HEK293 (cell line): ENCODE data around the gene TPMT.

ENCODE experiments used
- CTCF ChIA-PET: fragments of 350-600 bp; formaldehyde crosslinking; extraction: SDS; loops from one replicate; lab custom pipeline; 2021; ENCODE audit warnings: antibody characterized with exemption; lab: Yijun Ruan, JAX
- POLR2A ChIA-PET: fragments of 300-600 bp; formaldehyde crosslinking; extraction: SDS; loops from one replicate; lab custom pipeline; 2020; ENCODE audit warnings: antibody characterized with exemption, inconsistent platforms; lab: Yijun Ruan, JAX
- H3K27ac ChIP-seq: fragments of 200-500 bp; sonication (Bioruptor generic); 2 replicates; pipeline ENCODE4 v1.5.1; 2014; ENCODE audit warnings: low read depth, low read length, control low read depth, inconsistent platforms; ENCODE audit errors: extremely low read depth
- H3K36me3 ChIP-seq, 2 experiments: fragments of 200-500 bp in 1 of 2; sonication (Bioruptor generic) in 1 of 2; 1 replicate in 1 of 2; 2 replicates in 1 of 2; pipeline ENCODE4 v1.5.1; 2014 to 2017; ENCODE audit warnings: inconsistent platforms in 2 of 2, low read length in 2 of 2; ENCODE audit not compliant: control insufficient read depth in 2 of 2, insufficient read depth in 1 of 2
- H3K4me1 ChIP-seq: fragments of 200-500 bp; sonication (Bioruptor generic); 2 replicates; pipeline ENCODE4 v1.5.1; 2014; ENCODE audit warnings: mild to moderate bottlenecking, low read length, inconsistent platforms; ENCODE audit not compliant: control insufficient read depth, insufficient read depth
- H3K4me3 ChIP-seq: 2 replicates; pipeline ENCODE4 v1.5.1; 2011; ENCODE audit warnings: low read depth, mild to moderate bottlenecking, control low read depth, low read length, moderate library complexity
- H3K9me3 ChIP-seq: fragments of 200-500 bp; sonication (Bioruptor generic); 2 replicates; pipeline ENCODE4 v1.5.1; 2014; ENCODE audit warnings: low read depth, low read length, inconsistent platforms; ENCODE audit not compliant: control insufficient read depth, insufficient read depth
- GLIS2 ChIP-seq: fragments of 450-650 bp; formaldehyde crosslinking; IDR thresholded peaks from 2 replicates; pipeline ENCODE4 v1.5.1; 2016; ENCODE audit warnings: missing biosample characterization, missing genetic modification characterization
- HIC1 ChIP-seq: fragments of 450-650 bp; formaldehyde crosslinking; IDR thresholded peaks from 2 replicates; pipeline ENCODE4 v1.5.1; 2016; ENCODE audit warnings: missing biosample characterization, missing genetic modification characterization
- KLF1 ChIP-seq: fragments of 450-650 bp; formaldehyde crosslinking; IDR thresholded peaks from 2 replicates; pipeline ENCODE4 v1.5.1; 2016; ENCODE audit warnings: missing biosample characterization, missing genetic modification characterization
- REPIN1 ChIP-seq: fragments of 450-650 bp; formaldehyde crosslinking; IDR thresholded peaks from 2 replicates; pipeline ENCODE4 v1.5.1; 2017; ENCODE audit warnings: missing biosample characterization, missing genetic modification characterization, low read depth
- ZBTB10 ChIP-seq: fragments of 450-650 bp; formaldehyde crosslinking; IDR thresholded peaks from 2 replicates; pipeline ENCODE4 v1.5.1; 2016; ENCODE audit warnings: missing biosample characterization, missing genetic modification characterization
- ZBTB21 ChIP-seq: fragments of 450-650 bp; formaldehyde crosslinking; IDR thresholded peaks from 2 replicates; pipeline ENCODE4 v1.5.1; 2017; ENCODE audit warnings: missing biosample characterization, missing genetic modification characterization
- ZBTB48 ChIP-seq: fragments of 450-650 bp; formaldehyde crosslinking; IDR thresholded peaks from 2 replicates; pipeline ENCODE4 v1.5.1; 2016; ENCODE audit warnings: missing biosample characterization, missing genetic modification characterization
- ZFHX2 ChIP-seq: fragments of 450-650 bp; formaldehyde crosslinking; conservative IDR thresholded peaks from 2 replicates; pipeline ENCODE4 v1.5.1; 2016; ENCODE audit warnings: missing biosample characterization, missing genetic modification characterization
- ZNF132 ChIP-seq: fragments of 450-650 bp; formaldehyde crosslinking; IDR thresholded peaks from 2 replicates; pipeline ENCODE4 v1.5.1; 2017; ENCODE audit warnings: missing biosample characterization, missing genetic modification characterization, borderline replicate concordance
- ZNF2 ChIP-seq: fragments of 450-650 bp; formaldehyde crosslinking; IDR thresholded peaks from 2 replicates; pipeline ENCODE4 v1.5.1; 2016; ENCODE audit warnings: missing biosample characterization, missing genetic modification characterization
- ZNF202 ChIP-seq: fragments of 450-650 bp; formaldehyde crosslinking; IDR thresholded peaks from 2 replicates; pipeline ENCODE4 v1.5.1; 2016; ENCODE audit warnings: missing biosample characterization, missing genetic modification characterization, borderline replicate concordance
- ZNF211 ChIP-seq: fragments of 450-650 bp; formaldehyde crosslinking; IDR thresholded peaks from 2 replicates; pipeline ENCODE4 v1.5.1; 2016; ENCODE audit warnings: low read depth, missing biosample characterization, missing genetic modification characterization
- ZNF280C ChIP-seq: fragments of 450-650 bp; formaldehyde crosslinking; IDR thresholded peaks from 2 replicates; pipeline ENCODE4 v1.5.1; 2016; ENCODE audit warnings: missing biosample characterization, missing genetic modification characterization
- ZNF311 ChIP-seq: fragments of 450-650 bp; formaldehyde crosslinking; IDR thresholded peaks from 2 replicates; pipeline ENCODE4 v1.5.1; 2017; ENCODE audit warnings: missing biosample characterization, missing genetic modification characterization, borderline replicate concordance
- ZNF423 ChIP-seq: fragments of 450-650 bp; formaldehyde crosslinking; IDR thresholded peaks from 2 replicates; pipeline ENCODE4 v1.5.1; 2016; ENCODE audit warnings: missing biosample characterization, missing genetic modification characterization
- ZNF426 ChIP-seq: fragments of 450-650 bp; formaldehyde crosslinking; IDR thresholded peaks from 2 replicates; pipeline ENCODE4 v1.5.1; 2017; ENCODE audit warnings: missing biosample characterization, missing genetic modification characterization, mild to moderate bottlenecking, inconsistent platforms, moderate library complexity
- ZNF501 ChIP-seq: fragments of 450-650 bp; formaldehyde crosslinking; IDR thresholded peaks from 2 replicates; pipeline ENCODE4 v1.5.1; 2016; ENCODE audit warnings: missing biosample characterization, missing genetic modification characterization
- ZNF530 ChIP-seq: fragments of 450-650 bp; formaldehyde crosslinking; IDR thresholded peaks from 2 replicates; pipeline ENCODE4 v1.5.1; 2016; ENCODE audit warnings: low read depth, missing biosample characterization, missing genetic modification characterization
- ZNF558 ChIP-seq: fragments of 450-650 bp; formaldehyde crosslinking; IDR thresholded peaks from 2 replicates; pipeline ENCODE4 v1.5.1; 2016; ENCODE audit warnings: missing biosample characterization, missing genetic modification characterization
- ZNF561 ChIP-seq: fragments of 450-650 bp; IDR thresholded peaks from 2 replicates; pipeline ENCODE4 v1.5.1; 2018; ENCODE audit warnings: missing biosample characterization, missing genetic modification characterization, borderline replicate concordance
- ZNF664 ChIP-seq: fragments of 450-650 bp; formaldehyde crosslinking; IDR thresholded peaks from 2 replicates; pipeline ENCODE4 v1.5.1; 2016; ENCODE audit warnings: missing biosample characterization, missing genetic modification characterization
- ZNF843 ChIP-seq: fragments of 450-650 bp; formaldehyde crosslinking; IDR thresholded peaks from 2 replicates; pipeline ENCODE4 v1.5.1; 2016; ENCODE audit warnings: missing biosample characterization, missing genetic modification characterization

TPMT gene

GRCh38 chr6:18154507-18155149 lies at the start of gene TPMT (continued):
- TF ChIP-seq ZNF280C (tag by site-specific recombination) (no peak), ZNF132 (tag by site-specific recombination) (no peak), ZNF561 (tag by site-specific recombination) (no peak), GLIS2 (tag by site-specific recombination) (peak; percentile 70), ZBTB48 (peak; percentile 86), ZNF664 (peak; percentile 47; the same call in 1 of the 2 replicates), ZNF530 (tag by site-specific recombination) (no peak), HIC1 (no peak), REPIN1 (no peak), ZBTB10 (peak; percentile 75; the same call in 1 of the 2 replicates), ZNF202 (tag by site-specific recombination) (no peak), ZNF2 (peak; percentile 67; the same call in 1 of the 2 replicates), ZNF423 (tag by site-specific recombination) (peak; percentile 47; the same call in 1 of the 2 replicates), ZNF843 (tag by site-specific recombination) (0 out of 2 replicates have a peak, but pooled peaks have one; percentile 30), KLF1 (tag by site-specific recombination) (no peak), ZNF311 (tag by site-specific recombination) (no peak), ZNF501 (tag by site-specific recombination) (peak; percentile 66; the same call in 1 of the 2 replicates), ZNF426 (tag by site-specific recombination) (no peak), ZNF558 (peak; percentile 42; the same call in 1 of the 2 replicates), ZNF211 (tag by site-specific recombination) (no peak)

GRCh38 chr6:18203786-18204185 lies 48.9 kb upstream of the TPMT start:
- no peaks in the 10 kb centered on the region for H3K4me1 ChIP-seq
- POLR2A ChIA-PET: no interaction called here
- no peak for TF ChIP-seq ZBTB21 (tag by site-specific recombination)
- TF ChIP-seq ZFHX2: peak; percentile 20; the same call in 1 of the 2 replicates
- H3K27ac ChIP-seq: no peak overlapping the region
- CTCF ChIA-PET: interaction anchor here (0.6 kb wide), 2 partner anchors 210 to 1036 kb away, joined by 3 to 4 read pairs; no protein-coding TSS in a partner anchor
- H3K4me3 ChIP-seq: no peak overlapping the region
- no peaks in the 10 kb centered on the region for H3K9me3 ChIP-seq
- H3K36me3 ChIP-seq: peaks cover 5 to 15% of the 10 kb centered on the region in 2 experiments; a peak in 2 of 3 replicates
